K562 (cell line): ENCODE data around the gene SLC1A1. TPM values are rescaled to one million over a fixed set of nuclear protein-coding genes. Genes with fewer than 3 reads are reported as not detected.

Experiments used
- ATAC-seq: fragments of 200-7000 bp; cut with Tn5 transposase; 3 replicates; pipeline ENCODE4 v1.9.1; 2020; ENCODE audit warnings: moderate library complexity
- BruUV-seq: library from RNA; stranded (reverse); fragments of 400-500 nt; replicated peaks from 2 replicates; lab custom pipeline; 2021; lab: Mats Ljungman, UMichigan
- CTCF ChIA-PET: fragments of 300-600 bp; formaldehyde crosslinking; extraction: SDS; loops from one replicate; lab custom pipeline; 2021; ENCODE audit warnings: low intra/inter-chr PET ratio; lab: Yijun Ruan, JAX
- POLR2A ChIA-PET: fragments of 300-600, 350-650 bp; sonication (Branson Sonifier 250); formaldehyde crosslinking; extraction: SDS; loops from one replicate; lab custom pipeline; 2021; ENCODE audit warnings: antibody characterized with exemption, inconsistent platforms; lab: Yijun Ruan, JAX
- DNase-seq, 4 experiments: peaks; one replicate each; pipeline versions ENCODE4 v3.0.0 to v3.0.0-alpha.2; 2011 to 2018; ENCODE audit warnings: low spot score in 3 of 4, mixed read lengths in 3 of 4; ENCODE audit errors: extremely low read depth in 1 of 4
- FAIRE-seq: peaks from 2 replicates; lab custom pipeline; 2011; peaks lifted over from hg19 to GRCh38; lab: Jason Lieb, UNC
- H2AFZ ChIP-seq: 2 replicates; pipeline ENCODE4 v1.6.0; 2011; ENCODE audit warnings: low read depth, low read length, control low read depth, inconsistent platforms
- H3K27ac ChIP-seq: fragments of 200-600 bp; 3 replicates; pipeline ENCODE4 v1.8.0; 2011; ENCODE audit warnings: low read depth, mild to moderate bottlenecking, control low read depth, inconsistent platforms, low read length, moderate library complexity, mixed read lengths; ENCODE audit errors: extremely low read depth
- H3K27me3 ChIP-seq, 2 experiments: fragments of 300-600 bp in 1 of 2; 2 replicates in 1 of 2; 3 replicates in 1 of 2; pipeline versions ENCODE4 v1.6.0 to v1.8.0; 2011; ENCODE audit warnings: inconsistent platforms in 2 of 2, low read length in 2 of 2, mild to moderate bottlenecking in 1 of 2, mixed read lengths in 1 of 2, moderate library complexity in 1 of 2; ENCODE audit not compliant: control insufficient read depth in 2 of 2, insufficient read depth in 2 of 2
- H3K36me3 ChIP-seq: fragments of 300-600 bp; 3 replicates; pipeline ENCODE4 v1.8.0; 2011; ENCODE audit warnings: mild to moderate bottlenecking, low read length, inconsistent platforms; ENCODE audit not compliant: control insufficient read depth, insufficient read depth
- H3K4me1 ChIP-seq, 2 experiments: fragments of 200-600 bp in 1 of 2; replicated peaks in 1 of 2; 2 replicates in 1 of 2; 3 replicates in 1 of 2; pipeline versions ENCODE4 v1.5.1 to v1.8.0; 2011; ENCODE audit warnings: inconsistent platforms in 2 of 2, low read length in 2 of 2, mild to moderate bottlenecking in 1 of 2, mixed read lengths in 1 of 2, moderate library complexity in 1 of 2; ENCODE audit not compliant: control insufficient read depth in 2 of 2, insufficient read depth in 2 of 2
- H3K4me2 ChIP-seq: 2 replicates; pipeline ENCODE4 v1.6.1; 2011; ENCODE audit warnings: low read length, control low read depth, inconsistent platforms, mixed read lengths; ENCODE audit not compliant: insufficient read depth
- H3K4me3 ChIP-seq: fragments of 200-600 bp; sonication (generic), shearing (Covaris generic); 2 replicates; pipeline ENCODE4 v1.5.1; 2016; ENCODE audit warnings: control low read depth, inconsistent platforms
- H3K79me2 ChIP-seq: fragments of 200-600 bp; 3 replicates; pipeline ENCODE4 v1.8.0; 2011; ENCODE audit warnings: low read length, inconsistent platforms; ENCODE audit not compliant: control insufficient read depth, insufficient read depth
- H3K9ac ChIP-seq, 2 experiments: 2 replicates each; pipeline versions ENCODE4 v1.6.0 to v1.6.1; 2011; ENCODE audit warnings: low read depth in 2 of 2, low read length in 2 of 2, control low read depth in 1 of 2, inconsistent platforms in 1 of 2, mild to moderate bottlenecking in 1 of 2, mixed read lengths in 1 of 2; ENCODE audit not compliant: insufficient read depth in 1 of 2
- H3K9me1 ChIP-seq: one replicate; pipeline ENCODE4 v1.6.0; 2011; ENCODE audit warnings: inconsistent platforms, mild to moderate bottlenecking, low read length, moderate library complexity; ENCODE audit not compliant: control insufficient read depth, insufficient read depth
- H3K9me3 ChIP-seq: replicated peaks from 2 replicates; pipeline ENCODE4 v1.5.1; 2011; ENCODE audit warnings: low read depth, low read length, inconsistent platforms; ENCODE audit not compliant: control insufficient read depth, insufficient read depth
- H4K20me1 ChIP-seq: replicated peaks from 2 replicates; pipeline ENCODE4 v1.6.1; 2011; ENCODE audit warnings: low read length, inconsistent platforms, mixed read lengths; ENCODE audit not compliant: control insufficient read depth, insufficient read depth
- CBX2 ChIP-seq: fragments of 200-600 bp; sonication (generic); IDR thresholded peaks from one replicate; pipeline ENCODE4 v1.6.1; 2012; ENCODE audit warnings: mild to moderate bottlenecking, low read length, inconsistent platforms; ENCODE audit not compliant: insufficient read depth, poor library complexity, severe bottlenecking
- CHD1 ChIP-seq: fragments of 200-600 bp; sonication (generic); IDR thresholded peaks from one replicate; pipeline ENCODE4 v1.6.1; 2012; ENCODE audit warnings: mild to moderate bottlenecking, moderate library complexity, low read length, inconsistent platforms
- COPS2 ChIP-seq: fragments of 450-650 bp; conservative IDR thresholded peaks from 2 replicates; pipeline ENCODE4 v1.6.1; 2016; ENCODE audit warnings: mild to moderate bottlenecking, moderate library complexity
- CREB1 ChIP-seq, 2 experiments: sonication (generic) in 1 of 2; formaldehyde crosslinking in 1 of 2; IDR thresholded peaks; 2 replicates each; pipeline versions ENCODE4 v1.6.1 to v1.8.0; 2012 to 2022; ENCODE audit warnings: inconsistent platforms in 1 of 2, mild to moderate bottlenecking in 1 of 2, missing genetic modification reagents in 1 of 2, moderate library complexity in 1 of 2
- ETV6 ChIP-seq, 3 experiments: fragments of 150-350 bp in 1 of 3; sonication (generic) in 1 of 3; formaldehyde crosslinking in 1 of 3; IDR thresholded peaks; 2 replicates each; pipeline versions ENCODE4 v1.6.1 to v1.8.0; 2014 to 2022; ENCODE audit warnings: borderline replicate concordance in 2 of 3, low read depth in 2 of 3, antibody characterized with exemption in 1 of 3, low read length in 1 of 3, mild to moderate bottlenecking in 1 of 3, missing genetic modification reagents in 1 of 3
- GATA2 ChIP-seq: sonication (generic); formaldehyde crosslinking; IDR thresholded peaks from 2 replicates; pipeline ENCODE4 v1.4.0; 2020; ENCODE audit warnings: mild to moderate bottlenecking, missing genetic modification reagents
- MXI1 ChIP-seq: IDR thresholded peaks from 2 replicates; pipeline ENCODE4 v1.6.1; 2011; ENCODE audit warnings: low read depth, mild to moderate bottlenecking, improper control_type of control experiment, low read length
- PCBP2 ChIP-seq: fragments of 200-400 bp; formaldehyde crosslinking; IDR thresholded peaks from 2 replicates; pipeline ENCODE4 v1.6.1; 2018; ENCODE audit warnings: low read length, low read depth, mild to moderate bottlenecking, moderate library complexity; ENCODE audit not compliant: poor library complexity, severe bottlenecking
- ZNF253 ChIP-seq: fragments of 250-450 bp; sonication (Bioruptor Pico); conservative IDR thresholded peaks from 2 replicates; pipeline ENCODE4 v1.6.1; 2021; ENCODE audit warnings: mild to moderate bottlenecking
- ZNF583 ChIP-seq: fragments of 250-450 bp; sonication (Bioruptor Pico); IDR thresholded peaks from 2 replicates; pipeline ENCODE4 v1.4.0; 2020
- ZNF778 ChIP-seq: fragments of 450-650 bp; formaldehyde crosslinking; IDR thresholded peaks from 2 replicates; pipeline ENCODE4 v1.4.0; 2020; ENCODE audit warnings: mild to moderate bottlenecking, moderate library complexity
- WGBS: fragments of 100-300 bp; shearing (Covaris generic); methylation state at CpG from one replicate; pipeline ENCODE4 v1.1.6; 2016; ENCODE audit warnings: low coverage, mixed read lengths; ENCODE audit not compliant: insufficient coverage; ENCODE audit errors: missing lambda C conversion rate; 5-methylcytosine and 5-hydroxymethylcytosine counted together
- in situ Hi-C: fragments of 300-500 bp; cut with MboI; formaldehyde crosslinking; loops from 4 replicates; pipeline ENCODE4 v1.15.0; 2018; ENCODE audit warnings: inconsistent platforms, mixed read lengths
- intact Hi-C: fragments of 100-400 bp; cut with micrococcal nuclease; formaldehyde crosslinking; loops from 2 replicates; pipeline ENCODE4 v1.14.2; 2022
- polyA plus RNA-seq, 8 experiments: library from polyadenylated mRNA; depleted of rRNA in 4 of 8; stranded (reverse) in 5 of 8; unstranded in 3 of 8; fragments of >200 nt; fragmentation: Nextera tagmentation in 2 of 8; fragmentation: Illumina TruSeq in 1 of 8; extraction: Ambion mirVana in 2 of 8; extraction: Trizol in 1 of 8; gene quantifications; 2 replicates each; pipeline versions ENCODE4 v1.2.1 to v1.2.3, GENCODE V29; 2011 to 2014; ENCODE audit warnings: inconsistent platforms in 1 of 8, missing spikeins in 1 of 8
- total RNA-seq, 7 experiments: library from RNA; depleted of rRNA in 6 of 7; stranded (reverse); fragments of >200 nt in 6 of 7; fragmentation: Illumina TruSeq in 2 of 7; extraction: Trizol in 2 of 7; gene quantifications; 2 replicates each; pipeline versions ENCODE4 v1.2.1 to v1.2.3, GENCODE V29; 2011 to 2021; ENCODE audit warnings: low replicate concordance in 1 of 7
- TF ChIP-seq, protein P1 (sequence below): sonication (generic); formaldehyde crosslinking; IDR thresholded peaks from 2 replicates; pipeline ENCODE4 v1.8.0; 2023; ENCODE audit warnings: mild to moderate bottlenecking, missing genetic modification reagents
- TF ChIP-seq, protein P2 (sequence below), 2 experiments: IDR thresholded peaks in 1 of 2; conservative IDR thresholded peaks in 1 of 2; 2 replicates each; pipeline ENCODE4 v1.6.1; 2016; ENCODE audit warnings: low read depth in 2 of 2, mild to moderate bottlenecking in 1 of 2, missing compliant biosample characterization in 1 of 2, missing genetic modification characterization in 1 of 2, moderate library complexity in 1 of 2
- TF ChIP-seq, protein P3 (sequence below): fragments of 250-450 bp; sonication (Bioruptor Pico); IDR thresholded peaks from 2 replicates; pipeline ENCODE4 v1.8.0; 2021; ENCODE audit warnings: moderate library complexity, mild to moderate bottlenecking, inconsistent platforms

SLC1A1 gene
- total and polyA plus RNA-seq, 9 of the 15 experiments (the other 6 are each of a cell fraction or from before 2014, with no cell fraction given), result 0.11 to 0.16 TPM; not detected in 7

DNA sequence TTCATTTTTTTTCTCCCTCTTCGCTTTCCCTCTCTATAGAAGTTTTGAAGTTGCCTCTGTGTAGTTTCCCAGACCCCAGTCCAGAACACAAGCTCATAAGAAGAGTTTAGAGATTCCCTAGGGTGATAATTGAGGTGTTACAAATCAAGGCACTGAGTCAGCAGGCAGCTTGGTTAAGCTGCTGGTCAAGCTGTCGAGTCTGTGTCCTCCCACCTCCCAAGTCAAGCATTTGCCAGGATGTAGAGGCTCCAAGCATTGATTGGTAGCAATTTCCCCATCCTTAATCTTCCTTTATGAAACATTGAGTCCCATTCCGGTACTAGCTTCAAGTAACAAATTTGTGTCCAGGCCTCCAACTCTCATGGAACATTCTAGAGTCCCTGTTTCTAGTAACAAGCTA lies 47.5 kb upstream of the SLC1A1 start (continued):
- TF ChIP-seq PCBP2, result no peak

DNA sequence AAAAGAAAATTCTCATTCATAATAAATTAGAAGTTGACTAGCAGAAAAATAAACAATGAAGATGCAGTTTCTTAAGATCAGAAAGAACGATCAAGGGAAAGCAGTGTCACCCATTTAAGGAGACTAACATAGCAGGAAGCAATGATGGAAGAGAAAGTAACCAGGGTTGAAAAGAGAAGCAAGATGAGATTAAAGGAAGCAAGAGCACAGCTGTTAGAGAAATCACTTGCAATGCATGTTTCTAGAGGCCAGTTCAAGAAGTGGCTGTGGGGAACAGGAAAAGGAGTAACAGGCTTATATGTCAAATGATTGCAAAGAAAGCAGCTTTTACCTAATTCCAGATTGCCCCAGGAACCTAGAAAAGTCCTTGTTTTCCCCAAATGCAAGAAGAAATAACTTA lies 46.8 kb upstream of the SLC1A1 start:
- POLR2A ChIA-PET, result no interaction called here
- TF ChIP-seq GATA2 (CRISPR knock-in tag), result no peak
- no peak for TF ChIP-seq CHD1
- TF ChIP-seq ZNF583 (CRISPR knock-in tag), result no peak
- TF ChIP-seq, protein P1, sequence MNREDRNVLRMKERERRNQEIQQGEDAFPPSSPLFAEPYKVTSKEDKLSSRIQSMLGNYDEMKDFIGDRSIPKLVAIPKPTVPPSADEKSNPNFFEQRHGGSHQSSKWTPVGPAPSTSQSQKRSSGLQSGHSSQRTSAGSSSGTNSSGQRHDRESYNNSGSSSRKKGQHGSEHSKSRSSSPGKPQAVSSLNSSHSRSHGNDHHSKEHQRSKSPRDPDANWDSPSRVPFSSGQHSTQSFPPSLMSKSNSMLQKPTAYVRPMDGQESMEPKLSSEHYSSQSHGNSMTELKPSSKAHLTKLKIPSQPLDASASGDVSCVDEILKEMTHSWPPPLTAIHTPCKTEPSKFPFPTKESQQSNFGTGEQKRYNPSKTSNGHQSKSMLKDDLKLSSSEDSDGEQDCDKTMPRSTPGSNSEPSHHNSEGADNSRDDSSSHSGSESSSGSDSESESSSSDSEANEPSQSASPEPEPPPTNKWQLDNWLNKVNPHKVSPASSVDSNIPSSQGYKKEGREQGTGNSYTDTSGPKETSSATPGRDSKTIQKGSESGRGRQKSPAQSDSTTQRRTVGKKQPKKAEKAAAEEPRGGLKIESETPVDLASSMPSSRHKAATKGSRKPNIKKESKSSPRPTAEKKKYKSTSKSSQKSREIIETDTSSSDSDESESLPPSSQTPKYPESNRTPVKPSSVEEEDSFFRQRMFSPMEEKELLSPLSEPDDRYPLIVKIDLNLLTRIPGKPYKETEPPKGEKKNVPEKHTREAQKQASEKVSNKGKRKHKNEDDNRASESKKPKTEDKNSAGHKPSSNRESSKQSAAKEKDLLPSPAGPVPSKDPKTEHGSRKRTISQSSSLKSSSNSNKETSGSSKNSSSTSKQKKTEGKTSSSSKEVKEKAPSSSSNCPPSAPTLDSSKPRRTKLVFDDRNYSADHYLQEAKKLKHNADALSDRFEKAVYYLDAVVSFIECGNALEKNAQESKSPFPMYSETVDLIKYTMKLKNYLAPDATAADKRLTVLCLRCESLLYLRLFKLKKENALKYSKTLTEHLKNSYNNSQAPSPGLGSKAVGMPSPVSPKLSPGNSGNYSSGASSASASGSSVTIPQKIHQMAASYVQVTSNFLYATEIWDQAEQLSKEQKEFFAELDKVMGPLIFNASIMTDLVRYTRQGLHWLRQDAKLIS (CRISPR knock-in tag), result no peak
- no peak for TF ChIP-seq COPS2
- TF ChIP-seq ZNF253 (CRISPR knock-in tag), result no peak
- TF ChIP-seq, protein P2, sequence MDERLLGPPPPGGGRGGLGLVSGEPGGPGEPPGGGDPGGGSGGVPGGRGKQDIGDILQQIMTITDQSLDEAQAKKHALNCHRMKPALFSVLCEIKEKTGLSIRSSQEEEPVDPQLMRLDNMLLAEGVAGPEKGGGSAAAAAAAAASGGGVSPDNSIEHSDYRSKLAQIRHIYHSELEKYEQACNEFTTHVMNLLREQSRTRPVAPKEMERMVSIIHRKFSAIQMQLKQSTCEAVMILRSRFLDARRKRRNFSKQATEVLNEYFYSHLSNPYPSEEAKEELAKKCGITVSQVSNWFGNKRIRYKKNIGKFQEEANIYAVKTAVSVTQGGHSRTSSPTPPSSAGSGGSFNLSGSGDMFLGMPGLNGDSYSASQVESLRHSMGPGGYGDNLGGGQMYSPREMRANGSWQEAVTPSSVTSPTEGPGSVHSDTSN (CRISPR knock-in tag; IDR thresholded peaks at IDR 0.05; ENCODE audit: low read depth), result no peak
- TF ChIP-seq, protein P2 (tag; conservative IDR thresholded peaks at IDR 0.05; ENCODE audit: low read depth), result no peak
- TF ChIP-seq ZNF778 (CRISPR knock-in tag), result no peak
- TF ChIP-seq MXI1, result no peak
- no peak for TF ChIP-seq ETV6 (IDR thresholded peaks at IDR 0.05; ENCODE audit: borderline replicate concordance in 1 of 2, low read depth in 2 of 2, low read length in 1 of 2)
- no peak for TF ChIP-seq ETV6 (CRISPR knock-in tag; IDR thresholded peaks at IDR 0.05; ENCODE audit: borderline replicate concordance)
- TF ChIP-seq, protein P3, sequence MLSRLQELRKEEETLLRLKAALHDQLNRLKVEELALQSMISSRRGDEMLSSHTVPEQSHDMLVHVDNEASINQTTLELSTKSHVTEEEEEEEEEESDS (CRISPR knock-in tag), result no peak
- no peak for TF ChIP-seq CREB1 (IDR thresholded peaks at IDR 0.05)
- no peak for TF ChIP-seq CREB1 (CRISPR knock-in tag; IDR thresholded peaks at IDR 0.05)
- TF ChIP-seq CBX2, result no peak

More for the DNA sequence above, 46.8 kb upstream of the SLC1A1 start:
- ATAC-seq (no peak), FAIRE-seq (no peak), DNase-seq (no peak)
- no peaks in the 10 kb centered on the region for H3K4me1 ChIP-seq
- H3K27ac ChIP-seq, result no peak overlapping the region
- no peak overlapping the region for H2AFZ ChIP-seq
- intact Hi-C loops, result no loop called here
- CTCF ChIA-PET, result no interaction called here
- H4K20me1 ChIP-seq, result no peaks in the 10 kb centered on the region
- no peaks in the 10 kb centered on the region for H3K27me3 ChIP-seq
- no peaks in the 10 kb centered on the region for H3K36me3 ChIP-seq
- H3K9ac ChIP-seq, result no peak overlapping the region
- in situ Hi-C loops, result no loop called here
- no TSS peak for BruUV-seq
- no peaks in the 10 kb centered on the region for H3K9me3 ChIP-seq
- no peak overlapping the region for H3K4me2 ChIP-seq
- H3K9me1 ChIP-seq, result no peaks in the 10 kb centered on the region
- WGBS, result 0% methylated on average over 1 of the region's 1 CpG
- H3K79me2 ChIP-seq, result no peaks in the 10 kb centered on the region
- H3K4me3 ChIP-seq, result no peak overlapping the region
